ENCODE data around the gene RNF8. TPM values are rescaled to one million over a fixed set of nuclear protein-coding genes. Genes with fewer than 3 reads are reported as not detected.

Gene RNF8
- total and polyA plus RNA-seq, 2 donors (not counting 3 experiments of a cell fraction or from before 2014, with no cell fraction given): 16.6 to 27.3 TPM

DNA sequence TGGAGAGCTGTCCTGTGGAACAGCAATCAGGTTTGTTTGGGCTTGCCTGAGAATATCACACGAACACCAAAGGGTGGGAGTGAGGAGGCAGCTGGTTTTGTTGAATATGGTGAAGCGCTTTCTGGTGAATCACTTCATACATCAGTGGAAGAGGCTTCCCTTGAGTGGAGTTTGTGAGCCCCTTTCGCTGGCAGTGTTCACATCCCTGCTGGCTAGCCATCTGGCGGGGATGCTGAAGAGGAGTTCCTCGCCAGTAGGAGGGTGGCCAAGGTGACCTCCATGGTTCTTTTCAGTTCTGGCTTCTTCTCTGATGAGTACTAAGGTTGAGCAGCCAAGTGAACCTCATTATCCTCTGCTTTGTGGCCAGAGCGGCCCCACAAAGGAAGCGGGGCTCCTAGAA lies 37.7 kb upstream of the RNF8 start:
- dilution Hi-C loops (cut with MboI; ENCODE audit: extremely low pct_ligation_motif_present, low sequenced_read_pairs): no loop called here
- ChIA-PET CTCF (interaction anchor here (0.8 to 4.9 kb wide), 4 partner anchors 9 to 295 kb away, joined by 3 to 41 read pairs (median 4); no protein-coding TSS in a partner anchor), POLR2A (no interaction called here)
- intact Hi-C loops (cut with micrococcal nuclease): loop anchor here (10.0 kb wide), 1 partner anchor 291 kb away; no protein-coding TSS in a partner anchor
- FAIRE-seq (no peak), DNase-seq (ENCODE audit: low read depth, low spot score) (no peak)
- H4K20me1 ChIP-seq (replicated peaks; ENCODE audit: control insufficient read depth, extremely low read depth, insufficient read depth, low read length): no peaks in the 10 kb centered on the region
- BruUV-seq (replicated peaks): no TSS peak
- H3K79me2 ChIP-seq (ENCODE audit: control insufficient read depth, insufficient read depth, low read length): no peaks in the 10 kb centered on the region
- no peaks in the 10 kb centered on the region for H3K27me3 ChIP-seq (ENCODE audit: control insufficient read depth in 2 of 2, insufficient read depth in 2 of 2, low read length in 2 of 2)
- peaks cover 0 to 35% of the 10 kb centered on the region in 2 experiments for H3K36me3 ChIP-seq (ENCODE audit: control insufficient read depth in 2 of 2, extremely low read depth in 1 of 2, insufficient read depth in 2 of 2, low read length in 2 of 2)
- no peak for TF ChIP-seq MYC (IDR thresholded peaks at IDR 0.05; ENCODE audit: low read depth, low read length)
- TF ChIP-seq, protein P1, sequence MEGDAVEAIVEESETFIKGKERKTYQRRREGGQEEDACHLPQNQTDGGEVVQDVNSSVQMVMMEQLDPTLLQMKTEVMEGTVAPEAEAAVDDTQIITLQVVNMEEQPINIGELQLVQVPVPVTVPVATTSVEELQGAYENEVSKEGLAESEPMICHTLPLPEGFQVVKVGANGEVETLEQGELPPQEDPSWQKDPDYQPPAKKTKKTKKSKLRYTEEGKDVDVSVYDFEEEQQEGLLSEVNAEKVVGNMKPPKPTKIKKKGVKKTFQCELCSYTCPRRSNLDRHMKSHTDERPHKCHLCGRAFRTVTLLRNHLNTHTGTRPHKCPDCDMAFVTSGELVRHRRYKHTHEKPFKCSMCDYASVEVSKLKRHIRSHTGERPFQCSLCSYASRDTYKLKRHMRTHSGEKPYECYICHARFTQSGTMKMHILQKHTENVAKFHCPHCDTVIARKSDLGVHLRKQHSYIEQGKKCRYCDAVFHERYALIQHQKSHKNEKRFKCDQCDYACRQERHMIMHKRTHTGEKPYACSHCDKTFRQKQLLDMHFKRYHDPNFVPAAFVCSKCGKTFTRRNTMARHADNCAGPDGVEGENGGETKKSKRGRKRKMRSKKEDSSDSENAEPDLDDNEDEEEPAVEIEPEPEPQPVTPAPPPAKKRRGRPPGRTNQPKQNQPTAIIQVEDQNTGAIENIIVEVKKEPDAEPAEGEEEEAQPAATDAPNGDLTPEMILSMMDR (IDR thresholded peaks at IDR 0.05; ENCODE audit: extremely low read depth in 1 of 2, insufficient read depth in 1 of 2, low read depth in 1 of 2, low read length in 2 of 2): no peak
- TF ChIP-seq, protein P2, sequence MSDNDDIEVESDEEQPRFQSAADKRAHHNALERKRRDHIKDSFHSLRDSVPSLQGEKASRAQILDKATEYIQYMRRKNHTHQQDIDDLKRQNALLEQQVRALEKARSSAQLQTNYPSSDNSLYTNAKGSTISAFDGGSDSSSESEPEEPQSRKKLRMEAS (IDR thresholded peaks at IDR 0.05; ENCODE audit: insufficient read depth, insufficient read length): no peak
- no peak for TF ChIP-seq POLR2A (IDR thresholded peaks at IDR 0.05; ENCODE audit: low read depth, low read length)
- no peak for TF ChIP-seq JUN (IDR thresholded peaks at IDR 0.05; ENCODE audit: borderline replicate concordance, insufficient read depth, insufficient read length, low read depth)
- no peak for TF ChIP-seq GATA2 (IDR thresholded peaks at IDR 0.05; ENCODE audit: insufficient read depth, insufficient read length, low read depth, low read length)
- no peak for TF ChIP-seq POLR2AphosphoS5 (IDR thresholded peaks at IDR 0.05; ENCODE audit: insufficient read depth, low read depth, low read length)
- TF ChIP-seq FOS (IDR thresholded peaks at IDR 0.05; ENCODE audit: borderline replicate concordance, insufficient read depth, low read length): no peak
- TF ChIP-seq EZH2 (IDR thresholded peaks at IDR 0.05; ENCODE audit: borderline replicate concordance, low read depth, low read length, severe bottlenecking): no peak
- no peak overlapping the region for H3K27ac ChIP-seq (ENCODE audit: insufficient read depth, low read depth, low read length)
- H2AFZ ChIP-seq (ENCODE audit: low read depth, low read length): no peak overlapping the region
- no peaks in the 10 kb centered on the region for H3K9me3 ChIP-seq (replicated peaks; ENCODE audit: control insufficient read depth, insufficient read depth, low read length)
- no peak overlapping the region for H3K4me2 ChIP-seq (ENCODE audit: insufficient read depth, low read length)
- no peak overlapping the region for H3K4me3 ChIP-seq (replicated peaks in 1 of 3; ENCODE audit: insufficient read depth in 1 of 3, low read depth in 1 of 3, low read length in 3 of 3)
- no peaks in the 10 kb centered on the region for H3K9me1 ChIP-seq (replicated peaks; ENCODE audit: control insufficient read depth, extremely low read depth, insufficient read depth, low read length)
- no peak overlapping the region for H3K9ac ChIP-seq (replicated peaks; ENCODE audit: extremely low read depth, insufficient read depth, low read length)
- H3K4me1 ChIP-seq (ENCODE audit: control insufficient read depth, extremely low read depth, insufficient read depth, low read length): no peaks in the 10 kb centered on the region
